GM12873 (cell line): Measurements from ENCODE around the gene TRIO.

Source experiments
- TF ChIP-seq, protein P1 (sequence below): IDR thresholded peaks from 2 replicates; pipeline ENCODE4 v1.5.1; 2012; ENCODE audit warnings: low read depth, mild to moderate bottlenecking, moderate library complexity, low read length, control low read depth; ENCODE audit not compliant: insufficient read depth; ENCODE audit errors: missing control alignments

The TRIO gene

DNA sequence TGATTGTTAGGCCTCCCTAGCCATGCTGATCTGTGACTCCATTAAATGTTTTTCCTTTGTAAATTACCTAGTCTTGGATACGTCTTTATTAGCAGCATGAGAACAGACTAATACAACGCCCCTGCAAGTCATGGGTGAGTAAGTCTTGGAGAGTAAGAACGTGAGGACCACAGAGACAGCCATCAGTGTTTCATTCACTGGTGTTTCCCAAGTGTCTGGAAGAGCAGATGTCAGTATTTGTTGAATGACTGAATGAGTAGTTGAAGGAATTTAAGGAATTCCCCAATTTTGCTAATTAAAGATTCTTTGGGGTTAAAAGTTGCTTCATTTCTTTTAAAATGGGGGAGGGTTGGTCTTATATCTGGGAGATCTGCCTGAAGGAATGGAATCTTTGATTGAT is 178.8 kb downstream of the TRIO start:
- TF ChIP-seq, protein P1, sequence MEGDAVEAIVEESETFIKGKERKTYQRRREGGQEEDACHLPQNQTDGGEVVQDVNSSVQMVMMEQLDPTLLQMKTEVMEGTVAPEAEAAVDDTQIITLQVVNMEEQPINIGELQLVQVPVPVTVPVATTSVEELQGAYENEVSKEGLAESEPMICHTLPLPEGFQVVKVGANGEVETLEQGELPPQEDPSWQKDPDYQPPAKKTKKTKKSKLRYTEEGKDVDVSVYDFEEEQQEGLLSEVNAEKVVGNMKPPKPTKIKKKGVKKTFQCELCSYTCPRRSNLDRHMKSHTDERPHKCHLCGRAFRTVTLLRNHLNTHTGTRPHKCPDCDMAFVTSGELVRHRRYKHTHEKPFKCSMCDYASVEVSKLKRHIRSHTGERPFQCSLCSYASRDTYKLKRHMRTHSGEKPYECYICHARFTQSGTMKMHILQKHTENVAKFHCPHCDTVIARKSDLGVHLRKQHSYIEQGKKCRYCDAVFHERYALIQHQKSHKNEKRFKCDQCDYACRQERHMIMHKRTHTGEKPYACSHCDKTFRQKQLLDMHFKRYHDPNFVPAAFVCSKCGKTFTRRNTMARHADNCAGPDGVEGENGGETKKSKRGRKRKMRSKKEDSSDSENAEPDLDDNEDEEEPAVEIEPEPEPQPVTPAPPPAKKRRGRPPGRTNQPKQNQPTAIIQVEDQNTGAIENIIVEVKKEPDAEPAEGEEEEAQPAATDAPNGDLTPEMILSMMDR, result no peak

GRCh38 chr5:14322437-14323187 is 179.5 kb downstream of the TRIO start:
- TF ChIP-seq, protein P1, result no peak

DNA sequence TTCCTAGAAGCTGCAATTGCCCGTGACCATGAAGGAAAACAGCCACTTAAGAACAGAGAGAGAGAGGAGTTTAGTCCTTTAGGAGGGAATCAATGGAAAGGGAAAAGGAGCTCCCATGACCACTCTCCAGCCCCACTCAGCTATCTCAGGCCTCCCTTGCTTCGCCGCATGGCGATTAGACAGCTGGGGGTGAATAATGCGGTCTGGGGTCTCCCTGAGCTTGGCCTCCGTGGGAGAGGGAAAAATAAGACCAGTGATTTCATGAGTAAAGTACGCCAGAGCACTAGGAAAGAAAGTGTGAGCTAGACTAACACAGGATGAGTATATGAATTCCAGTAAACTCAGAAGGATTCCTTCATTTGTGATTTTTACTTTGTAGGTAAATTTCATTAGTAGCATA is 180.3 kb downstream of the TRIO start:
- TF ChIP-seq, protein P1, result no peak

DNA sequence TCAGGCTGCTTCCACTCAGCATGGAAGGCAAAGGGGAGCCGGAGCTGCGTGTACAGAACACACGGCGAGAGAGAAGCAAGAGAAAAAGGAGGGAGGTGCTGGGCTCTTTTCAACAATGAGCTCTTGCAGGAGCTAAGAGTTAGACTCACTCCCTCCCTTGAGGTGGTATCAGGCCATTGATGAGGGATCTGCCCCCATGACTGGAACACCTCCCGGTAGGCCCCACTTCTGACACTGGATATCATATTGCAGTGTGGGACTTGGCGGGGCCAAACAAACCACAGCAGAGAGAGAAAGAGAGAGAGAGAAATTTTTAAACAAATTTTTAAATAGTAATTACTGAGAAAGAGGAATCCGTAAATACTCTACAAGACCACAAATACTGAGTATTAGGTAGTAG is 182.2 kb downstream of the TRIO start:
- TF ChIP-seq, protein P1, result no peak

GRCh38 chr5:14326035-14326903 is 183.1 kb downstream of the TRIO start:
- TF ChIP-seq, protein P1, result peak; percentile 43

DNA sequence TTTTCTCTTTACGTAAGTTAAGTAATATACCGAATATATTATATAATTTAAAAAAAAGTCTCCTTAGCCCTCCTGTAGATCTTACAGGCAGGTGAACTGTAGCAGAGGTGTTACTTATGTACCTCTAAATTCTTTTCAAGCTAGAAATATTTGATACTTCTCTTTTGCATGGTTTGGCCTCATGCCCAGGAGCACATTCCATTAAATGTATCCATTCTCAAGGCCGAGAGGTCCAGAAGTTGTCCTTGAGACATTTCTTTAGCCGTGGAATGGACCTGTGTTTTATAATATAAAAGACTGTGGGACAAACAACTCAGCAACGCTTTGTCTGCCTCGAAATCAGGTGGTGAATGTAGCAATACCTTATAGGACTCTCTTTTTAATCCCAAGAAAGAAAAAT is 184.5 kb downstream of the TRIO start:
- TF ChIP-seq, protein P1, result no peak

GRCh38 chr5:14328144-14328543 is 185.0 kb downstream of the TRIO start:
- TF ChIP-seq, protein P1, result no peak
